GM12874 (cell line): ENCODE data around the gene GALNT17.

ENCODE experiments used
- CTCF ChIP-seq: IDR thresholded peaks from 2 replicates; pipeline ENCODE4 v1.5.1; 2011; ENCODE audit warnings: low read depth, mild to moderate bottlenecking, control low read depth, low read length, moderate library complexity; ENCODE audit not compliant: insufficient read depth

The GALNT17 gene

DNA sequence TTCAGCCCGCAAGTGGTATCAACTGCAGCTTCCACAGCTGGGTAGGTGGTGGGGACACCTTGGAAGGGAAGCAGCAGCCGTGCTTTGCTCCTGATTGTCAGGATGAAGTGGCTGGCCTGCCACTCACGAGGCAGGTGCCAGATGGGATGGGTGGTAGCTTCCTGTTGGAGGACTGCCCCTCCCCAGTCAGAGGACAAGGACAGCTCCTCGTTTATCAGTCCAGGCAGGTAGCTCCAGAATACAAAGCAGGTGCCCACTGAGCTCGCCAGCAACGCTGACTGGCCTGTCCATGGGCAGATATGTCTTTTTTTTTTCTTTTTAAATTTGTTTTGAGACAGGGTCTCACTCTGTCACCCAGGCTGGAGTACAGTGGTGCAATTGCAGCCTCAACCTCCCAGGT lies 431.3 kb downstream of the GALNT17 start:
- no peak for TF ChIP-seq CTCF

GRCh38 chr7:71566376-71566775 lies 434.4 kb downstream of the GALNT17 start:
- TF ChIP-seq CTCF: no peak

DNA sequence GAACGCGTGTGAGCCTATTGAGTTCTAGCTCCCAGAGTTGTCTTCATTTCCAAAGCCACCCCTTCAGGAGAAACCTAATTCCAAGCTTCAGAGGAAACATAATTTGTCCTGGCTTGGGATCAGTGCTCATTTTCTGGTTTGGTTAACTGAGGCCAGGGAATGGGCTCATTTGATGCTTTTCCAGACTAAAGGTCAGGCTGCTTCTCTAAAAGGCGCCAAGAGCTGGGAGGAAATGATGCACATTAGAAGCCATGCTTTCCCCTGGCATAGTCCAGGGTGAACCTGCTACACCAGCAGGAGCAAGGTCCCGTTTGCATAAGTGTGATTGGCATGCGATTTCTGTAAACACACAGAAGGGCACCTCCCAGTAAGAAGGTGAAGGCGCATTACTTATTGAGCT lies 435.0 kb downstream of the GALNT17 start:
- TF ChIP-seq CTCF: no peak

DNA sequence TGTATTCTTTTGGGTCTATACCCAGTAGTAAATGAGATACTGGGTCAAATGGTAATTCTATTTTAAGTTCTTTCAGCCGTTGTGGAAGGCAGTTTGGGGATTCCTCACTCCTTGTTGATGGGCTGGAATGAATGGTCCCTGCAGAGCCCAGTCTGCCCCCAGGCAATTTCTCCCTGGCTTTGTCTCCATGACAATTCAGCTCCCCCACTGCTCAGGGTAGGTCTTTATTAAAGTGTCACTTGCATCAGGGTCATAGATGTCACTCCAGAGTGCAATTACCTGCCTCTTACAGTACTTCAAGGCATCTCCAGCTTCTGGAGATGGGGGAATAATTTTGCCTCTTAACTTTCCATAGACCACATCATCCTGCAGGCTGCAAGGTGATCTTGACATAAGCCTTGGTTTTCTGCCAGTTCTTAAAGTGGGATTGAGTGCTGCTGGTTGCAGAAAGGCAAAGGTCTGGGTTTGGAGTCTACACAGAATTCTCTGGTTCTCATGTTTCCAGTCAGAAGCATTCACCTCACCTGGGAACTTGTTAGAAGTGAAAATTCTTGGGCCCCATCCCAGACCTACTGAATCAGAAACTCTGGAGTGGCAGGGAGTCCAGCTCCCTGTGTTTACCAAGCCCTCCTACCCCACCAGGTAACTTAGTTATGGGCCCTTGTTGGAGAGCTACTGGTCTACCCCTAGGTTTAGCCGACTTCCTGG lies 442.4 kb downstream of the GALNT17 start:
- TF ChIP-seq CTCF: no peak

GRCh38 chr7:71580027-71580426 lies 448.1 kb downstream of the GALNT17 start:
- TF ChIP-seq CTCF: no peak

GRCh38 chr7:71584256-71584655 lies 452.3 kb downstream of the GALNT17 start:
- TF ChIP-seq CTCF: no peak

DNA sequence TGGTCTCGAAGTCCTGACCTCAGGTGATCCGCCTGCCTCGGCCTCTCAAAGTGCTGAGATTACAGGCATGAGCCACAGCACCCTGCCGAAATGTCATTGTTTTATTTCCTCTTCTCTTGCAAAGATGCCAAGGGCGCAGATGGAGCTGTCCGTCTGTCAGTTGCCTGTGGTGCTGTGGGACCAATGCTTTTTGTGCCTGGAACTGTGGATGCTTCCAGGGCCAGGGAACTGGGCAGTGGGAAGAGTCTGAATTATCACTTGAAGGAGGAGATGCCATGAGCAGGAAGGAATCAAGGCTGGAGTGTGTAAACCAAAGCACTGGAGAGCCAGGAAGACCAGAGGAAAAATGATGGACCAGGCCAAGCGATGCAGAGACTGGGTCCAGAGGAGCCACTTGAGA lies 459.9 kb downstream of the GALNT17 start:
- no peak for TF ChIP-seq CTCF
